HPDE6-E6E7 (cell line): Measurements from ENCODE around the gene RSRC1.
"Not testable (repeated sequence)": the region's sequence is repeated elsewhere in the genome, so short reads cannot be mapped to it uniquely, and the experiment has no call there.

Source experiments
- DNase-seq: peaks from one replicate; pipeline ENCODE4 v3.0.0; 2011; ENCODE audit warnings: missing footprints; ENCODE audit errors: extremely low spot score

RSRC1 gene

GRCh38 chr3:158522221-158523136, 412.6 kb downstream of the RSRC1 start:
- DNase-seq: no peak

GRCh38 chr3:158528076-158528674, 418.3 kb downstream of the RSRC1 start:
- no peak for DNase-seq

GRCh38 chr3:158531334-158531733, 421.4 kb downstream of the RSRC1 start:
- no peak for DNase-seq

- peak; percentile 14 for DNase-seq
Measured at GRCh38 chr3:158532099-158532734, 422.3 kb downstream of the RSRC1 start.

GRCh38 chr3:158535918-158536317, 426.0 kb downstream of the RSRC1 start:
- DNase-seq: no peak

DNA sequence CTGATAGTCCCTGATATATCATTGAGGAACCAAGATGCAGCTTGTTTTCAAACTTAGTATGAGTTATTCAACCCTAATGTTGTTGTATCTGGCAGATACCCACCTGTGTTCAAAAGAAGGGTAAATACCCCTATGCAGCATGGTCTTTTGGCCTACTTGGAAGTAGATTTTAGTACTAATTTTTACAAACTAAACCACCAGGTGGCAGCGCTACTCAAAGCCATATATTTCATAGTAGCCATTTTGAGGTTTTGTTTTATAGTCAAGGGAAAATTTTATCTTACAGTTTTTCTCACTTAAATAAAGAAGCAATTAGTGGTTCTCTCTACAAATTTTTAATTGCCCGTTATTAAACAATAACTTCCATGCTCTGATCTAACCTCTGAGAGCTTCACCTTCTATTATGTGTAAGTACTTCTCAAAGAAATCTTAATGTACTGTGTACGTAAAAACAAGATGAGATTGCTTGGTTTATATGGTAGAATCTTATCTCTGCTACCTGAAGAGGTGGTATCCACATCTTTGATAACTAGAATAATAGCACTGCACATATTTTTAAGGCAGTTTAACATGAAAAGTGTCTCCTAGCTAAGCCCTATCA, 429.6 kb downstream of the RSRC1 start:
- no peak for DNase-seq

- no peak for DNase-seq
Measured at GRCh38 chr3:158540066-158540465, 430.2 kb downstream of the RSRC1 start.

GRCh38 chr3:158548691-158549090, 438.8 kb downstream of the RSRC1 start:
- no peak for DNase-seq

DNA sequence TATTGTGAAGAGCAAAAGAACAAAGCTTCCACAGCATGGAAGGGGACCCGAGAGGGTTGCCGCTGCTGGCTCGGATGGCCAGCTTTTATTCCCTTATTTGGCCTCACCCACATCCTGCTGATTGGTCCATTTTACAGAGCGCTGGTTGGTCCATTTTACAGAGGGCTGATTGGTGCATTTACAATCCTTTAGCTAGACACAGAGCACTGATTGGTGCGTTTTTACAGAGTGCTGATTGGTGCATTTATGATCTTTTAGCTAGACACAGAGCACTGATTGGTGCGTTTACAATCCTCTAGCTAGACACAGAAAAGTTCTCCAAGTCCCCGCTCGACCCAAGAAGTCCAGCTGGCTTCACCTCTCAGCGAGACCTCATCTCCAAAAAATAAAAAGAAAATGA, 440.0 kb downstream of the RSRC1 start:
- DNase-seq: not testable (repeated sequence)

- no peak for DNase-seq
Measured at GRCh38 chr3:158552124-158552523, 442.2 kb downstream of the RSRC1 start.

DNA sequence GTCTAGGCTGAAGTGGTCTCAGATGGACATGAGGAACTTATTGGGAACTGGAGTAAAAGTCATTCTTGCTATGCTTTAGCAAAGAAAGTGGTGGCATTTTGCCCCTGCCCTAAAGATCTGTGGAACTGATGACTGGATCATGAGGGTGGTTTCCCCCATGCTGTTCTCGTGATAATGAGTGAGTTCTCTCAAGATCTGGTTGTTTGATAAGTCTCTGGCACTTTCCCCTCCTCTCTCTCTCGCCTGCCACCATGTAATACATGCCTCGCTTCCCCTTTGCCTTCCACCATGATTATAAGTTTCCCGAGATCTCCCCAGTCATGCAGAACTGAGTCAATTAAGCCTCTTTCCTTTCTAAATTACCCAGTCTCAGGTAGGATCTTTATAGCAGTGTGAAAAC, 449.6 kb downstream of the RSRC1 start:
- DNase-seq: no peak

- no peak for DNase-seq
Measured at GRCh38 chr3:158560979-158561378, 451.1 kb downstream of the RSRC1 start.

- no peak for DNase-seq
Measured at GRCh38 chr3:158562674-158563073, 452.8 kb downstream of the RSRC1 start.

DNA sequence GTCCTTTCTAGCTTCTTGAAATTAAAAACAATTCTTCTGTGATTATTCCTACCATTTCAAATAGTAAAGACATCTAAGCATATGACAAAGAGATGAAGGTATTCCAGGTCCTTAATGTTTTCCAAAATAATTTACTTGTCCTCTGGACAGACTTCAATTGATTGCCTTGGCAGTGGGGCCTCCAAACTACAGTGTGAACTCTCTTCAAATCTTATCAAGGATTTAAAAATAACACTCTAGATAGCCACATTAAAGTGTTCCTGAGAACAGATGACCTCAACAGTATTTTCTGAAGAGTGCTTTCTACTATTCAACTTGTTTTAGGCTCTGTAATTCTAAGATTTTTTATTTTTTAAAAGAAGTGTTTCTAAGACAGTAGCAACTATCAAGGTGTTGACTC, 453.2 kb downstream of the RSRC1 start:
- no peak for DNase-seq

DNA sequence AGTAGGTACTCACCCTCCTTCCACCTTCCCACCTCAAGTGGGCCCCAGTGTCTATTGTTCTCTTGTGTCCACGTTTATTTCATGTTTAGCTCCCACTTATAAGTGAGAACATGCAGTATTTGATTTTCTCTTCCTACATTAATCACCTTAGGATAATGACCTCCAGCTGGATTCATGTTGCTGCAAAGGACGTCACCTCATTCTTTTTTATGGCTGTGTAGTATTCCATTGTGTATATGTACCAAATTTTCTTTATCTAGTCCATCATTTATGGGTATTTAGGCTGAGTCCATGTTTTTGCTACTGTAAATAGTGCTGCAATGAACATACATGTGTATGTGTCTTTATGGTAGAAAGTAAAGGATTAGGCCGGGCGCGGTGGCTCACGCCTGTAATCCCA, 455.2 kb downstream of the RSRC1 start:
- no peak for DNase-seq

- DNase-seq: no peak
Measured at GRCh38 chr3:158568784-158569183, 458.9 kb downstream of the RSRC1 start.

- no peak for DNase-seq
Measured at GRCh38 chr3:158569794-158570193, 459.9 kb downstream of the RSRC1 start.

DNA sequence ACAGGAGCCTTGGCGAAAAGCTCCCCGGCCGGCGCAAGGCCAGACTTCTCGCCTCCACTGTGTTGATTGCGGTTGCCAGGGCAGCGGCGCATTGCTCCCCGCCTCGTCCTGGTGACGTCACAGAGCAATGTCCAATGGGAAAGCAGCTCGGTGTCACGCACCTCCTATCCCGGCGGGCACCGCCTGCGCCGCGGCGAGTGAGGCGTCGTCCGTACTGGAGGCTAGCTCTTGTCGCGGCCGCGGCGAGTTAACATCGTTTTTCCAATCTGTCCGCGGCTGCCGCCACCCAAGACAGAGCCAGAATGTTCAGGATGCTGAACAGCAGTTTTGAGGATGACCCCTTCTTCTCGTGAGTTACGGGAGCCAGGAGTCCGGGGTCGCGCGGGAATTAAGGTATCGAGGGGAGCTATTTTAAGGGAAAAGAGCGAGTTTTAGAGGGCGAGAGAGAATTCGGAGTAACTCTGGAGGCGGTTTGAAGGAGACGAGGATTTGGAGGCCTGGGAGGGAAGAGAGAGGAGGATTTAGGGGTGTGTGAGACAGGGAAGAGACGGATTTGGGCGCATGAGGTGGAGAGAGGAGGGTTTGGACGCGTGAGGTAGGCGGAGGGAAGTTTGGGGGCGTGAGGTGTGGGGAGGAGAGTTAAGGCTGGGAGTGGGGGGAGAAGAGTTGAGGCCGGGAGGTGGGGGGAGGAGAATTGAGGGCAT, 461.3 kb downstream of the RSRC1 start, which contains the start of gene MLF1:
Gene MLF1, plus strand, starts transcription at position 196 of the 704 bp plus-strand sequence. Its CDS starts 107 bp downstream, at position 303.
- DNase-seq: peak; percentile 96

DNA sequence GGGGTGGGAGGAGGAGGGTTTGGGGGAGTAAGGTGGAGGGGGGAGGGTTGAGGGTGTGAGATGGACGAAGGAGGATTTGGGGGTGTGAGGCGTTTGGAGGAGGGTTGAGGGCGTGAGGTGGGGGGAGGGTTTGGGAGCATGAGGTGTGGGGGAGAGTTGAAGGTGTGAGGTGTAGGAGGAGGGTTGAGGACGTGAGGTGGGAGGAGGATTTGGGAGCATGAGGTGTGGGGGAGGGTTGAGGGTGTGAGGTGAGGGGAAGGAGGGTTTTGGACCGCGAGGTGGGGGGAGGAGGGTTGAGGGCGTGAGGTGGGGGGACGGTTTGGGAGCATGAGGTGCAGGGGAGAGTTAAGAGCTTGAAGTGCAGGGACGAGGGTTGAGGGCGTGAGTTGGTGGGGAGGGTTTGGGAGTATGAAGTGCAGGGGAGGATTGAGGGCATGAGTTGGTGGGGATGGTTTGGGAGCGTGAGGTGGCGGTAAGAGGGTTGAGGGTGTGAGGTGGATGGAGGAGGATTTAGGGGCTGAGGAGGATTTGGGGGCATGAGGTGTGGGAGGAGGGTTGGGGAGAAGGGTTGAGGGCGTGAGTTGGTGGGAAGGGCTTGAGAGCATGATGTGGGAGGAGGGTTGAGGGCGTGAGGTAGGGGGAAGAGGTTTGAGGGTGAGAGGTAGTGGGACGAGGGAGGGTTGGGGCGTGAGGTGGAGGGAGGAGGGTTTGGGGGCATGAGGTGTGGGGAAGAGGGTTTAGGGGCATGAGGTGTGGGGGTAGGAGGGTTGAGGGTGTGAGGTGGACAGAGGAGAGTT, 462.3 kb downstream of the RSRC1 start:
- no peak for DNase-seq

DNA sequence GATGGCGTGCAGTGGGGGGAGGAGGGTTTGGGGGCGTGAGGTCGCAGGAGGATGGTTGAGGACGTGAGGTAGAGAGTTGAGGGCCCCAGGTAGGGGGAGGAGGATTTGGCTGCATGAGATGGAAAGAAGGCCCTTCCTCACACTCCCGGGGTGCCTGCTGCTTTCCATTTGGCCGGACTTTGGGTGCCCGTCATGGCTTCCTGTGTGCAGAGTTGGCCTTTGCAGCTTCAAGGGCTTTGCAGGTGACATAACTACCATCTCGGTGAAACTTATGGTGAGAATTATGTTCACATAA, 462.8 kb downstream of the RSRC1 start:
- no peak for DNase-seq

GRCh38 chr3:158573714-158574113, 463.8 kb downstream of the RSRC1 start:
- no peak for DNase-seq
